H9 (cell line): ENCODE data around the gene TMEM108. TPM values are rescaled to one million over a fixed set of nuclear protein-coding genes. Genes with fewer than 3 reads are reported as not detected.

Experiments used
- DNase-seq: peaks from one replicate; pipeline ENCODE4 v3.0.0-alpha.2; 2017
- H2AFZ ChIP-seq: one replicate; pipeline ENCODE4 v1.6.1; 2013; ENCODE audit warnings: mild to moderate bottlenecking, low read length, control low read depth, moderate library complexity
- H2AK5ac ChIP-seq: 2 replicates; pipeline ENCODE4 v1.6.1; 2013; ENCODE audit warnings: low read length, control low read depth, mixed read lengths; ENCODE audit not compliant: insufficient read length
- H2BK120ac ChIP-seq: one replicate; pipeline ENCODE4 v1.6.1; 2013; ENCODE audit warnings: low read depth, mild to moderate bottlenecking, low read length, control low read depth, inconsistent platforms; ENCODE audit not compliant: poor library complexity, severe bottlenecking
- H2BK12ac ChIP-seq: 2 replicates; pipeline ENCODE4 v1.6.1; 2013; ENCODE audit warnings: low read length, control low read depth, mixed read lengths, low read depth; ENCODE audit not compliant: insufficient read length
- H2BK15ac ChIP-seq: 2 replicates; pipeline ENCODE4 v1.6.1; 2013; ENCODE audit warnings: low read depth, low read length, control low read depth
- H2BK20ac ChIP-seq: one replicate; pipeline ENCODE4 v1.6.1; 2013; ENCODE audit warnings: low read depth, mild to moderate bottlenecking, low read length, control low read depth, inconsistent platforms; ENCODE audit not compliant: poor library complexity, severe bottlenecking
- H2BK5ac ChIP-seq: 2 replicates; pipeline ENCODE4 v1.6.1; 2013; ENCODE audit warnings: low read length, control low read depth, mixed read lengths; ENCODE audit not compliant: insufficient read length
- H3K14ac ChIP-seq: 2 replicates; pipeline ENCODE4 v1.6.1; 2013; ENCODE audit warnings: low read length, control low read depth; ENCODE audit not compliant: insufficient read depth
- H3K18ac ChIP-seq: 2 replicates; pipeline ENCODE4 v1.6.1; 2013; ENCODE audit warnings: low read depth, mild to moderate bottlenecking, mixed read lengths, low read length, control low read depth; ENCODE audit not compliant: insufficient read length
- H3K23ac ChIP-seq: 2 replicates; pipeline ENCODE4 v1.6.1; 2013; ENCODE audit warnings: low read length, control low read depth, mixed read lengths, low read depth; ENCODE audit not compliant: insufficient read length
- H3K23me2 ChIP-seq: 2 replicates; pipeline ENCODE4 v1.6.1; 2013; ENCODE audit warnings: low read depth, mild to moderate bottlenecking, mixed read lengths, low read length, control low read depth; ENCODE audit not compliant: insufficient read length, poor library complexity, severe bottlenecking
- H3K27ac ChIP-seq: 2 replicates; pipeline ENCODE4 v1.5.1; 2013; ENCODE audit warnings: low read length, control low read depth, mixed read lengths, low read depth; ENCODE audit not compliant: insufficient read length
- H3K27me3 ChIP-seq: 2 replicates; pipeline ENCODE4 v1.6.1; 2013; ENCODE audit warnings: low read length, control low read depth, inconsistent platforms; ENCODE audit not compliant: insufficient read depth
- H3K4ac ChIP-seq: 2 replicates; pipeline ENCODE4 v1.6.1; 2013; ENCODE audit warnings: low read depth, mild to moderate bottlenecking, control low read depth, inconsistent platforms, low read length, moderate library complexity
- H3K4me1 ChIP-seq: 2 replicates; pipeline ENCODE4 v1.6.1; 2013; ENCODE audit warnings: low read length, control low read depth, inconsistent platforms; ENCODE audit not compliant: insufficient read depth
- H3K4me2 ChIP-seq: 2 replicates; pipeline ENCODE4 v1.6.1; 2013; ENCODE audit warnings: low read length, control low read depth, mixed read lengths; ENCODE audit not compliant: insufficient read length, insufficient read depth
- H3K56ac ChIP-seq: 2 replicates; pipeline ENCODE4 v1.6.1; 2013; ENCODE audit warnings: low read depth, mild to moderate bottlenecking, mixed read lengths, low read length, control low read depth; ENCODE audit not compliant: insufficient read length
- H3K79me1 ChIP-seq: 2 replicates; pipeline ENCODE4 v1.6.1; 2013; ENCODE audit warnings: low read depth, mild to moderate bottlenecking, moderate library complexity, low read length, control low read depth, inconsistent platforms; ENCODE audit not compliant: insufficient read depth, poor library complexity, severe bottlenecking
- H3K79me2 ChIP-seq: 2 replicates; pipeline ENCODE4 v1.6.1; 2013; ENCODE audit warnings: low read length, control low read depth, inconsistent platforms; ENCODE audit not compliant: insufficient read depth
- H3K9ac ChIP-seq: 2 replicates; pipeline ENCODE4 v1.6.1; 2013; ENCODE audit warnings: low read length, control low read depth, mixed read lengths; ENCODE audit not compliant: insufficient read length; ENCODE audit errors: extremely low read depth
- H3K9me3 ChIP-seq: one replicate; pipeline ENCODE4 v1.6.1; 2013; ENCODE audit warnings: low read depth, low read length, inconsistent platforms; ENCODE audit not compliant: control insufficient read depth
- H3T11ph ChIP-seq: one replicate; pipeline ENCODE4 v1.6.1; 2013; ENCODE audit warnings: mild to moderate bottlenecking, low read length, control low read depth, inconsistent platforms
- H4K20me1 ChIP-seq: one replicate; pipeline ENCODE4 v1.6.1; 2013; ENCODE audit not compliant: control insufficient read depth, insufficient read length, insufficient read depth
- H4K5ac ChIP-seq: 2 replicates; pipeline ENCODE4 v1.6.1; 2013; ENCODE audit warnings: low read depth, mild to moderate bottlenecking, mixed read lengths, low read length, control low read depth; ENCODE audit not compliant: insufficient read length
- H4K8ac ChIP-seq: replicated peaks from 2 replicates; pipeline ENCODE4 v1.6.1; 2013; ENCODE audit warnings: low read length, control low read depth, mixed read lengths, low read depth; ENCODE audit not compliant: insufficient read length
- H4K91ac ChIP-seq: 2 replicates; pipeline ENCODE4 v1.6.1; 2013; ENCODE audit warnings: low read depth, mild to moderate bottlenecking, moderate library complexity, mixed read lengths, low read length, control low read depth; ENCODE audit not compliant: insufficient read length
- H3K27ac Mint-ChIP-seq, 3 experiments: 2 replicates in 2 of 3; 3 replicates in 1 of 3; pipeline ENCODE4 v1.8.0; 2020 to 2021; ENCODE audit warnings: mixed read lengths in 3 of 3, mild to moderate bottlenecking in 1 of 3, moderate library complexity in 1 of 3
- H3K27me3 Mint-ChIP-seq: 2 replicates; pipeline ENCODE4 v1.8.0; 2021; ENCODE audit warnings: low read depth, mild to moderate bottlenecking, moderate library complexity, mixed read lengths
- H3K36me3 Mint-ChIP-seq, 3 experiments: 2 replicates in 2 of 3; 3 replicates in 1 of 3; pipeline ENCODE4 v1.8.0; 2020 to 2021; ENCODE audit warnings: low read depth in 3 of 3, mixed read lengths in 3 of 3; ENCODE audit not compliant: insufficient read depth in 1 of 3
- H3K4me1 Mint-ChIP-seq, 2 experiments: 2 replicates each; pipeline ENCODE4 v1.8.0; 2020; ENCODE audit warnings: mixed read lengths in 2 of 2
- H3K4me3 Mint-ChIP-seq, 2 experiments: 2 replicates in 1 of 2; 3 replicates in 1 of 2; pipeline ENCODE4 v1.8.0; 2020 to 2021; ENCODE audit warnings: mild to moderate bottlenecking in 2 of 2, mixed read lengths in 2 of 2, moderate library complexity in 1 of 2
- H3K9me3 Mint-ChIP-seq, 2 experiments: 2 replicates in 1 of 2; 3 replicates in 1 of 2; pipeline ENCODE4 v1.8.0; 2020; ENCODE audit warnings: mild to moderate bottlenecking in 2 of 2, mixed read lengths in 2 of 2, moderate library complexity in 1 of 2
- WGBS: extraction: QIAGEN DNeasy Blood & Tissue Kit; methylation state at CpG from one replicate; pipeline ENCODE4 v1.1.7; 2013; ENCODE audit warnings: missing lambda C conversion rate, low lambda C conversion rate, mixed read lengths; ENCODE audit not compliant: insufficient read length; ENCODE audit errors: extremely low coverage; 5-methylcytosine and 5-hydroxymethylcytosine counted together
- total RNA-seq: library from RNA; stranded (reverse); gene quantifications from 2 replicates; pipeline ENCODE4 v1.2.1, GENCODE V29; 2021
- TF ChIP-seq, protein P1 (sequence below): fragments of 200-600 bp; sonication (generic); conservative IDR thresholded peaks from 3 replicates; pipeline ENCODE4 v1.8.0; 2021; ENCODE audit warnings: antibody characterized with exemption, mild to moderate bottlenecking

The TMEM108 gene
- total RNA-seq, 1 experiment from 2014 or later, result 5.0 TPM

- no peak overlapping the region for H3K18ac ChIP-seq
- H2BK5ac ChIP-seq, result no peak overlapping the region
- no peak overlapping the region for H4K5ac ChIP-seq
- H3K27me3 ChIP-seq, result no peaks in the 10 kb centered on the region
- H4K20me1 ChIP-seq, result no peaks in the 10 kb centered on the region
- peaks cover 5% of the 10 kb centered on the region; the same call in 1 of the 2 replicates for H3K4me1 ChIP-seq
- H3K4ac ChIP-seq, result no peak overlapping the region
- Mint-ChIP-seq H3K27me3 (no peaks in the 10 kb centered on the region), H3K4me1 (peaks cover 7 to 8% of the 10 kb centered on the region in 2 experiments), H3K9me3 (no peaks in the 10 kb centered on the region), H3K36me3 (no peaks in the 10 kb centered on the region), H3K4me3 (no peak overlapping the region), H3K27ac (no peak overlapping the region)
- H3K56ac ChIP-seq, result no peak overlapping the region
- no peak overlapping the region for H3K27ac ChIP-seq
- no peak overlapping the region for H2BK12ac ChIP-seq
- no peak for DNase-seq
- H3K14ac ChIP-seq, result no peak overlapping the region
- no peak overlapping the region for H2BK15ac ChIP-seq
- no peak overlapping the region for H3K23ac ChIP-seq
- TF ChIP-seq, protein P1, sequence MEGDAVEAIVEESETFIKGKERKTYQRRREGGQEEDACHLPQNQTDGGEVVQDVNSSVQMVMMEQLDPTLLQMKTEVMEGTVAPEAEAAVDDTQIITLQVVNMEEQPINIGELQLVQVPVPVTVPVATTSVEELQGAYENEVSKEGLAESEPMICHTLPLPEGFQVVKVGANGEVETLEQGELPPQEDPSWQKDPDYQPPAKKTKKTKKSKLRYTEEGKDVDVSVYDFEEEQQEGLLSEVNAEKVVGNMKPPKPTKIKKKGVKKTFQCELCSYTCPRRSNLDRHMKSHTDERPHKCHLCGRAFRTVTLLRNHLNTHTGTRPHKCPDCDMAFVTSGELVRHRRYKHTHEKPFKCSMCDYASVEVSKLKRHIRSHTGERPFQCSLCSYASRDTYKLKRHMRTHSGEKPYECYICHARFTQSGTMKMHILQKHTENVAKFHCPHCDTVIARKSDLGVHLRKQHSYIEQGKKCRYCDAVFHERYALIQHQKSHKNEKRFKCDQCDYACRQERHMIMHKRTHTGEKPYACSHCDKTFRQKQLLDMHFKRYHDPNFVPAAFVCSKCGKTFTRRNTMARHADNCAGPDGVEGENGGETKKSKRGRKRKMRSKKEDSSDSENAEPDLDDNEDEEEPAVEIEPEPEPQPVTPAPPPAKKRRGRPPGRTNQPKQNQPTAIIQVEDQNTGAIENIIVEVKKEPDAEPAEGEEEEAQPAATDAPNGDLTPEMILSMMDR, result no peak
- H2AK5ac ChIP-seq, result no peak overlapping the region
- no peak overlapping the region for H4K8ac ChIP-seq
- no peak overlapping the region for H3K4me2 ChIP-seq
- H3K79me1 ChIP-seq, result no peaks in the 10 kb centered on the region
- no peaks in the 10 kb centered on the region for H3K9me3 ChIP-seq
- no peak overlapping the region for H3K9ac ChIP-seq
- H2BK20ac ChIP-seq, result no peak overlapping the region
- H2BK120ac ChIP-seq, result no peak overlapping the region
- H3K79me2 ChIP-seq, result no peaks in the 10 kb centered on the region
- H3T11ph ChIP-seq, result no peak overlapping the region
- no peaks in the 10 kb centered on the region for H3K23me2 ChIP-seq
- no peak overlapping the region for H2AFZ ChIP-seq
- no CpG with 5 or more reads among the region's 1 CpG for WGBS
- H4K91ac ChIP-seq, result no peak overlapping the region
Observed at GRCh38 chr3:133294253-133294652, 256.1 kb downstream of the TMEM108 start.
